Measurements from ENCODE around the gene PLRG1. TPM values are rescaled to one million over a fixed set of nuclear protein-coding genes. Genes with fewer than 3 reads are reported as not detected.
A peak's percentile ranks its signal among the peaks of the same experiment; 100 is the strongest.

Gene PLRG1
- total and polyA plus RNA-seq, 8 donors, result 58.0 to 120 (median 96.6) TPM

GRCh38 chr4:154593868-154594267 is 43.7 kb upstream of the PLRG1 start:
- H3K4me3 ChIP-seq, result no peak overlapping the region
- H3K36me3 ChIP-seq, result no peaks in the 10 kb centered on the region
- intact Hi-C loops (cut with DNase I), result no loop called here
- H3K4me1 ChIP-seq, result peaks cover 0 to 2% of the 10 kb centered on the region in 2 donors
- no peak for DNase-seq
- no peaks in the 10 kb centered on the region for H3K9me3 ChIP-seq
- H3K27me3 ChIP-seq, result no peaks in the 10 kb centered on the region
- ATAC-seq, result no peak
- TF ChIP-seq CTCF (IDR thresholded peaks at IDR 0.05), result no peak
- no peak overlapping the region for H3K27ac ChIP-seq

GRCh38 chr4:154591890-154592289 is 41.7 kb upstream of the PLRG1 start:
- H3K36me3 ChIP-seq, result no peaks in the 10 kb centered on the region
- intact Hi-C loops (cut with DNase I), result no loop called here
- no peaks in the 10 kb centered on the region for H3K9me3 ChIP-seq
- no peak for TF ChIP-seq CTCF (IDR thresholded peaks at IDR 0.05)
- H3K4me1 ChIP-seq, result peaks cover 0 to 2% of the 10 kb centered on the region in 2 donors
- H3K27ac ChIP-seq, result no peak overlapping the region
- H3K4me3 ChIP-seq, result no peak overlapping the region
- ATAC-seq, result no peak
- no peaks in the 10 kb centered on the region for H3K27me3 ChIP-seq
- DNase-seq, result no peak

GRCh38 chr4:154590329-154591006 is 40.3 kb upstream of the PLRG1 start, which contains the start of gene FGA:
Gene FGA, minus strand, starts transcription at chr4:154590742. Its CDS starts 55 bp downstream, at chr4:154590687.
- Histone ChIP-seq H3K9me3 (no peaks in the 10 kb centered on the region), H3K27me3 (no peaks in the 10 kb centered on the region), H3K4me3 (peak within 1 kb of the TSS in 1 of 2 donors; percentile 0), H3K36me3 (no peaks in the 10 kb centered on the region), H3K4me1 (peaks cover 0 to 2% of the 10 kb centered on the region in 2 donors), H3K27ac (no peak within 1 kb of the TSS)
- DNase-seq (no peak), ATAC-seq (peak; percentile 87)
- TF ChIP-seq CTCF (IDR thresholded peaks at IDR 0.05), result no peak
- intact Hi-C loops (cut with DNase I), result no loop called here

DNA sequence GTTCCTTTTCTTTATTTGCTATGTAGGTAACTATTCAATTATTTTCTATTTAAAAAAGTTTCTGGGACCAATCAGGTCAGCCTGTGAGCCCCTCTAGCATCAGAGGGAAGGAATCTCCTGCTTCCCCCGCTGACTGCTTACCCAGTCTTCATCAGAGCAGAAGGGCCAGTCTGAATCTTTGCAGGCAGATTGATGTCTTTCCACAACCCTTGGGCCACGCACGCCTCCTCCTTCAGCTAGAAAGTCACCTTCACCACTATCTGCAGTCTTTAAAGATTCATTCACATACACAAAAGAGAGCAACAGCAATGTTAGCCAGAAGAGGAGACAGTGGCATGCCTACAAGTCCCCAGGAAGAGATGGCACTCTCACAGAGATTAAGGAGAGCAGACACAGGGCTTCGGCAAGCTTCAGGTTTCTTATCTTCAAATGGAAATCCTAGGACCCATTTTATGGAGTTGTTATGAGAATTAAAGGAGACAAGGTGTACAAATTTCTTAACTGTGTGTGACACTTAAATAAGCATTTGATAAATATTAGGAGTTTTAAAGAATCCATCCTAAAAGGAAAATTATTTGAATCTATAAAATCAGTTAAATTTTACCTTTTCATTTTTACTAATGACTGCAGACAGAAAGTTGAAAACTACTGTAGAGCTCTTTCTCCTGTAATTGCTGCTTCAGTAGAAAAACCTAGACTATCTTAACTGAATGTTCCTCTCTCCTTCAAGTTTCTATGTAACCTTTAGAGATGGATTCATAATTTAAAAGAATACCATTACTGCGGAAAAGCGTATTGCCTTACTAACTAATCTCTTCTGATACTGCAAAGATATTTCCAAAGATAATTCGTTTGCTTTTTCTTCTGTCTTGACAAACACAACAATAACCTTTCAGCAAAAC is 39.3 kb upstream of the PLRG1 start:
- no peak overlapping the region for H3K27ac ChIP-seq

More for the DNA sequence above, 39.3 kb upstream of the PLRG1 start:
- no peak for ATAC-seq
- Histone ChIP-seq H3K36me3 (no peaks in the 10 kb centered on the region), H3K9me3 (no peaks in the 10 kb centered on the region), H3K4me3 (peak overlapping the region in 1 of 2 donors; percentile 0), H3K27me3 (no peaks in the 10 kb centered on the region), H3K4me1 (peaks cover 0 to 2% of the 10 kb centered on the region in 2 donors)
- intact Hi-C loops (cut with DNase I), result no loop called here
- no peak for TF ChIP-seq CTCF (IDR thresholded peaks at IDR 0.05)
- no peak for DNase-seq

Data from left lung (tissue), 10 donors.